Stimulated activated CD8-positive, alpha-beta memory T cell treated with anti-CD3 and anti-CD28 coated beads, Interleukin-2, amount 100 ng/mL, for 48 hours (primary cell): ENCODE measurements around the gene ALG5.

Source experiments
- DNase-seq, 2 donors: peaks; one replicate each; pipeline ENCODE4 v3.0.0-alpha.2; 2020; ENCODE audit warnings: low read depth in 2 of 2

Gene ALG5

GRCh38 chr13:36979361-36980050 lies 19.6 kb downstream of the ALG5 start:
- no peak for DNase-seq

GRCh38 chr13:36975172-36975571 lies 24.0 kb downstream of the ALG5 start:
- DNase-seq, result no peak

- no peak for DNase-seq
These were observed 25.4 kb downstream of the ALG5 start for GRCh38 chr13:36973621-36974295.

- no peak for DNase-seq
These were observed 26.1 kb downstream of the ALG5 start for GRCh38 chr13:36973009-36973408.

- no peak for DNase-seq
These were observed 32.7 kb downstream of the ALG5 start for GRCh38 chr13:36966404-36966803.

- no peak for DNase-seq
These were observed 33.4 kb downstream of the ALG5 start for GRCh38 chr13:36965767-36966166.

- DNase-seq, result no peak
These were observed 39.6 kb downstream of the ALG5 start for GRCh38 chr13:36959456-36960116.

- no peak for DNase-seq
These were observed 44.6 kb downstream of the ALG5 start for GRCh38 chr13:36954542-36954941.

GRCh38 chr13:36950920-36951319 lies 48.2 kb downstream of the ALG5 start:
- DNase-seq, result no peak

GRCh38 chr13:36950330-36950729 lies 48.8 kb downstream of the ALG5 start:
- no peak for DNase-seq

GRCh38 chr13:36945078-36945477 lies 54.1 kb downstream of the ALG5 start:
- DNase-seq, result no peak

- no peak for DNase-seq
These were observed 73.5 kb downstream of the ALG5 start for GRCh38 chr13:36925603-36926002.

- no peak for DNase-seq
These were observed 75.1 kb downstream of the ALG5 start for GRCh38 chr13:36924001-36924400.

- DNase-seq, result no peak
These were observed 77.4 kb downstream of the ALG5 start for GRCh38 chr13:36921631-36922301.

GRCh38 chr13:36920616-36921185 lies 78.4 kb downstream of the ALG5 start:
- no peak for DNase-seq

- DNase-seq, result peak in 1 of 2 donors; percentile 18
These were observed 79.1 kb downstream of the ALG5 start, which contains the start of gene SMAD9 for GRCh38 chr13:36919833-36920615. Gene SMAD9 (minus strand): TSS chr13:36920238. CDS start chr13:36879689, 40,549 bp downstream.

GRCh38 chr13:36919171-36919832 lies 79.8 kb downstream of the ALG5 start:
- DNase-seq, result no peak

- DNase-seq, result no peak
These were observed 80.7 kb downstream of the ALG5 start for GRCh38 chr13:36918246-36919131.

GRCh38 chr13:36917311-36917710 lies 81.8 kb downstream of the ALG5 start:
- no peak for DNase-seq
